ENCODE measurements around the gene LIMS1. TPM values are rescaled to one million over a fixed set of nuclear protein-coding genes. Genes with fewer than 3 reads are reported as not detected.
"Not testable (repeated sequence)": the region's sequence is repeated elsewhere in the genome, so short reads cannot be mapped to it uniquely, and the experiment has no call there.

Gene LIMS1, protein sequence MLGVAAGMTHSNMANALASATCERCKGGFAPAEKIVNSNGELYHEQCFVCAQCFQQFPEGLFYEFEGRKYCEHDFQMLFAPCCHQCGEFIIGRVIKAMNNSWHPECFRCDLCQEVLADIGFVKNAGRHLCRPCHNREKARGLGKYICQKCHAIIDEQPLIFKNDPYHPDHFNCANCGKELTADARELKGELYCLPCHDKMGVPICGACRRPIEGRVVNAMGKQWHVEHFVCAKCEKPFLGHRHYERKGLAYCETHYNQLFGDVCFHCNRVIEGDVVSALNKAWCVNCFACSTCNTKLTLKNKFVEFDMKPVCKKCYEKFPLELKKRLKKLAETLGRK
- total RNA-seq: 100 to 1,000 TPM; 104 to 122 TPM

DNA sequence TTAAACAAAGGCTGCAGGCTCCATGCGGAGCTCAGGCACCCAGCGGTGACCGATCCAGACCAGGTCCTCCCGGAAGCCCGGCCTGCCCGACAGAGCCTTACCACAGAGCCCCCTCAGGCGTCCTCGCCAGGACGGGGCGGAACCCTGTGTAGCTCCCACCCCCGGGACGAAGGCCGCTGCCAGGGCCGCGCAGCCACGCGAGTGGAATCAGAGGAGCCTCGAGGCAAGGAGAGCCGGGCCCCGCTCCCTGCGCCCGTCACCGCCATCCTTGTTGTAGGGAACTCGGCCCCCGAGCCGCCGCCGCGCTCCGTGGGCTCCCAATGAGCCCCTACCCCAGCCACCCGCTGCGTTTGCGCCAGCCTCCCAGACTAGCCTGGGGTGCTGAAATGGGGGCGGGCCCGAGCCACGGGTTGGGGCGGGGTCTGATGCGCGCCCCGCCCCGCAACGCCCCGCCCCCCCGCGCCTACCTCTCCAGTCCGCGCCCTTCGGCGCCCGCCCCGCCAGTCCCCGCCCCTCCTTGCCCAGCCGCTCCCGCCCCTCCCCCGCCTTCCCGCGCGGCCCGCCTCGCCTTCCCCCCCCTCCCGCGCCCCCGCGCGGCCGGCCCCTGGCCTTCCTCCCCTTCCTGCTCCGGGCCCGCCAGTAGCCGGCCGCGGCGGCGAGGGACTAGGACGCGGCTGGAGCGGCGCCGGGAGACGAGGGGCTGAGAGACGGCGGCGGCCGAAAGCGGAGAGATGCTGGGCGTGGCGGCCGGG is at the start of gene LIMS1:
TSS of gene LIMS1 (plus strand) at position 639 of the 752 bp plus-strand sequence. CDS start at position 732, 93 bp downstream.
- Mint-ChIP-seq H3K4me3 (peak within 1 kb of the TSS; percentile 92 to 94), H3K4me1 (ENCODE audit: low read depth) (peaks cover 60% of the 10 kb centered on the region), H3K9me3 (no peaks in the 10 kb centered on the region), H3K36me3 (ENCODE audit: insufficient read depth in 2 of 2) (peaks cover 0 to 1% of the 10 kb centered on the region in 2 donors), H3K27me3 (ENCODE audit: low read depth) (no peaks in the 10 kb centered on the region), H3K27ac (peak within 1 kb of the TSS; percentile 96)
- peak; percentile 84 to 85 for DNase-seq
- peak; percentile 89 to 94 for ATAC-seq (replicated peaks in 1 of 2)

DNA sequence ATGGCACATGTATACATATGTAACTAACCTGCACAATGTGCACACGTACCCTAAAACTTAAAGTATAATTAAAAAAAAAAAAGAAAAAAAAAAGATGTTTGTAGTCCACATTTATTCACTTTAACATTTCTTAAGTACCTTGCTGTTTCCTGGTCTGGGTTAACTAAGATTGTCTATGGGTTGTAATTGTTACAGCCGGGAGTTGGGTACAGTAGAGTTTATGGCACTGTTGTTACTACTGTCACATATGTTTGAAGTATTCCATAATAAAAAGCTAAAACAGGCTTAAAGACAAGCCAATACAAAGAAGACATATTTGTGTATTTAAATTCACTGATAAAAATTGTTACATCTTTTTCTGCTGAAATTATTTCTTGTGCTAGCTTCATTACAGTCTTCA is 49.0 kb upstream of the LIMS1 start:
- Mint-ChIP-seq H3K36me3 (ENCODE audit: insufficient read depth in 2 of 2) (peaks cover 8 to 35% of the 10 kb centered on the region in 2 donors), H3K27me3 (ENCODE audit: low read depth) (no peaks in the 10 kb centered on the region), H3K9me3 (no peaks in the 10 kb centered on the region), H3K4me1 (ENCODE audit: low read depth) (no peaks in the 10 kb centered on the region), H3K4me3 (no peak overlapping the region), H3K27ac (no peak overlapping the region)
- no peak for ATAC-seq (replicated peaks in 1 of 2)
- DNase-seq: no peak

DNA sequence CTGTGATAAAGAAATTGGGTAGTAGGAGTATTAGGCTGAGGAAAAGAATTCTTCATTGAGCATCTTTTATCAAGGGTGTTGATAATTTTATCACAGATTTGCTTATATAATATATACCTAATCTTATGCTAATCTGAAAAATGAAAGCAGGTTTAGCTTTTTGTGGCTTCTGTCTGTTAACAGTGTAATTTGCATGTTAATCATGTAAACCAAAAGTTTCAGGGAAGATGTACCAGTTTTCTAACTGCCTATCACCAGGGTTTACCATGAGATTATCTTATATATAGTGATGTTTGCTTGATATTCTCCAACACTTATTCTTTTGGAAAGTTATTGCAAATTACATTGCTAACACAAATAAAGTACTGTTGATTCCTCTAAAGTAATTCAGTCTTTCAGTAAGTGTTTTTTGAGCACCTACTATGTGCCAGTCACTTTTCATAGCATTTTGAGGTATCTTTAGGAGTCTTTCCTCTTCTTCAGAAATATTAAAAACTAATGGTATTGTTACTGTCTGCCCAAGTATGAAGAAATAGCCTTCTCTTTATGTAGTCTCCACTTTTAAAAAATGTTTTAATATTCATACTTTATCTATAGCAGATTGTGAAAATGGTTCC is 43.7 kb upstream of the LIMS1 start:
- no peaks in the 10 kb centered on the region for H3K9me3 Mint-ChIP-seq
- no peak overlapping the region for H3K27ac Mint-ChIP-seq
- H3K36me3 Mint-ChIP-seq (ENCODE audit: insufficient read depth in 2 of 2): peaks cover 5 to 26% of the 10 kb centered on the region in 2 donors
- H3K4me1 Mint-ChIP-seq (ENCODE audit: low read depth): peaks cover 7% of the 10 kb centered on the region
- DNase-seq: no peak
- ATAC-seq (replicated peaks in 1 of 2): no peak
- no peak overlapping the region for H3K4me3 Mint-ChIP-seq
- H3K27me3 Mint-ChIP-seq (ENCODE audit: low read depth): no peaks in the 10 kb centered on the region

DNA sequence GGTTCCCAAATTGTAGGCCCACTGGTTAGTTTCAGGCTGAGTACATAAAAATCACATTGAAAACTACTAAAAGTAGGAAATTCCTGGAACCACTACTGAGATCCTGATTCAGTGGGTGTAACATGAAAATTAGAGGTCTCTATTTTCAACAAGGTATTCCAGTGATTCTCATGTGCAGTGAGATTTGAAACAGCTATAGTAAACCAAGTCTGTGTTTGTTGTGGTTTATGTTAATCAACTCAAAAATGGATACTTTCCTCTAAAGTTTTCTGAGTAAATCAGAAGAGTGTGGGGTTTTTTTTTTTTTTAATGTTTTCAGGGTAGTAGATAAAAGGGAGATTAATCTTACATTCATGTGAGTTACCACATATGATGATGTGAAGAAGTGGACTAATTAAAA is 42.4 kb upstream of the LIMS1 start:
- peak in 1 of 2 donors; percentile 41 for ATAC-seq (replicated peaks in 1 of 2)
- Mint-ChIP-seq H3K36me3 (ENCODE audit: insufficient read depth in 2 of 2) (peaks cover 5 to 26% of the 10 kb centered on the region in 2 donors), H3K9me3 (no peaks in the 10 kb centered on the region), H3K27me3 (ENCODE audit: low read depth) (no peaks in the 10 kb centered on the region), H3K4me3 (peak overlapping the region in 1 of 2 donors; percentile 37), H3K27ac (peak overlapping the region; percentile 93), H3K4me1 (ENCODE audit: low read depth) (peaks cover 7% of the 10 kb centered on the region)
- DNase-seq: no peak

DNA sequence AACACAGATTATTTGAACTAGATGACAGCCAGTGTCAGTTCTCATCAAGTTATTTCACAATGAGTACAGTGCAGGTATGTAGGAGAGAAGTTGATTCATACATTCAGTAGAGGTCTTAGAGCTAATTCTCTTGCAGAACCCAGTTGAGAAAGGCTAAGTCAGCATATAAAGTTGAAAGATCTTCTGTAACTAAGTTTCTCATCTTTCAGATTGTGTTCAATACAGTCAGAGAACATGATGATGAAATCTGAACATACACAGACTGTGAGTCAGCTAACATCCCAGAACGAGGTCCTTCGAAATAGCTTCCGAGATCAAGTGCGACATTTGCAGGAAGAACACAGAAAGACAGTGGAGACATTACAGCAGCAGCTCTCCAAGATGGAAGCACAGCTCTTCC is 41.9 kb upstream of the LIMS1 start:
- Mint-ChIP-seq H3K36me3 (ENCODE audit: insufficient read depth in 2 of 2) (peaks cover 5 to 26% of the 10 kb centered on the region in 2 donors), H3K27me3 (ENCODE audit: low read depth) (no peaks in the 10 kb centered on the region), H3K27ac (peak overlapping the region; percentile 42), H3K9me3 (no peaks in the 10 kb centered on the region), H3K4me1 (ENCODE audit: low read depth) (peaks cover 7% of the 10 kb centered on the region), H3K4me3 (no peak overlapping the region)
- DNase-seq (no peak), ATAC-seq (replicated peaks in 1 of 2) (peak in 1 of 2 donors; percentile 82)

DNA sequence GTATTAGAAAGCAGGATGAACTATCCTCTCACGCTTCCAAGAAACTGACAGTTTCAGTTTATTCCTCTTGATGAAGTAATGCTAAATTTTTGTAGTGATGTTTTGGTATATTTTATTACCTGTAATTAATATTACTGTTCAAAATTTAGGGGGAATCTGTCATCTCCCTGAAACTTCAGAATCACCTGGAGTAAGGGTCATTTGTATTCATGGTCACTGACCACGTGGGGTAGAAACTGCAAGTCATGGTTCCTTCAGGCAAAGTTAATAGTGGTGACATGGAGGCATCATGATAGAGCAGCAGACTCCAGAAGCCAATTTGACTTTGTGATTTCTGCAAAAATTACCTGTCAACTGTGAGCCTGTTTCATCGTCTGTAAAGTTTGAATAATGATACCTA is 38.1 kb upstream of the LIMS1 start:
- H3K4me1 Mint-ChIP-seq (ENCODE audit: low read depth); DNase-seq; ATAC-seq (replicated peaks in 1 of 2); H3K9me3 Mint-ChIP-seq; H3K27ac Mint-ChIP-seq; H3K27me3 Mint-ChIP-seq (ENCODE audit: low read depth); H3K4me3 Mint-ChIP-seq: not testable (repeated sequence)
- H3K36me3 Mint-ChIP-seq (ENCODE audit: insufficient read depth in 2 of 2): peaks cover 7 to 29% of the 10 kb centered on the region in 2 donors

DNA sequence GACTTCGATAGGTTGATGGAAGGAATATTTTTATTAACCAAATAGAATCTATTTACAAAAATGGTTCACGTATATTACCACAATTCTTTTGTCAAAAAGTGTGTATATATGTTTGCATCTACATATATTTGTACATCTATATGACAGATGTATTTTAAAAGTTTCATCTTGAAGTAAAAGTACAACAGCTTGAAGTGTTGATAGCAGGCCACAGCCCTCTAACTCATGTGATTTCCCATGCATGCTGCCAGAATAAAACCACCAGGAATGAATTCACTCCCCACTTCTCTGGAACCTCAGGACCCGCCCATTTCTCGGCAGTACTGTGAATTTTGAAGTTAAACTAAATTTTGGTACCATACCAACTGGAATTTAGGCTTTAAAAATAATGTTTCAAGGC is 26.6 kb upstream of the LIMS1 start:
- not testable (repeated sequence) for H3K4me3 Mint-ChIP-seq; H3K4me1 Mint-ChIP-seq (ENCODE audit: low read depth); H3K27me3 Mint-ChIP-seq (ENCODE audit: low read depth); H3K9me3 Mint-ChIP-seq; H3K27ac Mint-ChIP-seq; DNase-seq; ATAC-seq (replicated peaks in 1 of 2)
- H3K36me3 Mint-ChIP-seq (ENCODE audit: insufficient read depth in 2 of 2): peaks cover 5 to 19% of the 10 kb centered on the region in 2 donors

DNA sequence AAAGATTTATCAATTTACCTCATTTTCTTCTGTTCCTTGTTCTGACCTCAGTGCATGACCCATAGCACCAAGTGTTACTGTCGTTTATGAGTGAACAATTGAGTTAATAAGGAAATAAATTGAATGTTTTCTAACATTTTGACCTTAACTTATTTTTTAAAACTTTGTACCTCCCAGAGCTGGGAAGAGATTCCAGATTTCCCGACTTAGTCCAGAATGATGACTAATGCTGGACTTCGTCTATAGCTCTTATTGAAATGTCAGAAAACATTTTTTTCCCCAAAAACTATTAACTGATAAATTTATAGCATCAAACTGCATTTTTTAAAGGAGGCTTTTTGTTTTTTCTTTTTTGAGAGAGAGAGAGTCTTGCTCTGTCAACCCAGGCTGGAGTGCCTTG is 21.8 kb upstream of the LIMS1 start:
- not testable (repeated sequence) for H3K27ac Mint-ChIP-seq; H3K27me3 Mint-ChIP-seq (ENCODE audit: low read depth); ATAC-seq (replicated peaks in 1 of 2)

DNA sequence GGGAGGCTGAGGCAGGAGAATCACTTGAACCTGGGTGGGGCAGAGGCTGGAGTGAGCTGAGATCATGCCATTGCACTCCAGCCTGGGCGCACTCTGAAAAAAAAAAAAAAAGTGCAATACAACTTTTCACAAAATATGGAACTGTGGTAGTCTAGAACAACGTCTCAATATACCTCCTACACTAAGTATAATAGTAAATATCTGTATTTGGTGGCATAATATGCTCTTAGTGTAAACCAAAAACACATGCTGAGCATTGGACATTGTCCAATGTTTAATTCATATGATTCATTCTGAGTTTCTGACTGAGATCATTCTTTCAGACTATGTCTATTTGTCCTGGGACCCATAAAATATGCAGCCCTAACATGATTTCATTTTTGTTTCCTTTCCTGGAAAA is 19.8 kb upstream of the LIMS1 start:
- not testable (repeated sequence) for H3K27me3 Mint-ChIP-seq (ENCODE audit: low read depth); H3K27ac Mint-ChIP-seq; H3K4me3 Mint-ChIP-seq; H3K9me3 Mint-ChIP-seq; H3K36me3 Mint-ChIP-seq (ENCODE audit: insufficient read depth in 2 of 2); H3K4me1 Mint-ChIP-seq (ENCODE audit: low read depth); DNase-seq; ATAC-seq (replicated peaks in 1 of 2)

More for the DNA sequence above, 21.8 kb upstream of the LIMS1 start:
- DNase-seq; H3K4me3 Mint-ChIP-seq; H3K36me3 Mint-ChIP-seq (ENCODE audit: insufficient read depth in 2 of 2); H3K4me1 Mint-ChIP-seq (ENCODE audit: low read depth); H3K9me3 Mint-ChIP-seq: not testable (repeated sequence)

DNA sequence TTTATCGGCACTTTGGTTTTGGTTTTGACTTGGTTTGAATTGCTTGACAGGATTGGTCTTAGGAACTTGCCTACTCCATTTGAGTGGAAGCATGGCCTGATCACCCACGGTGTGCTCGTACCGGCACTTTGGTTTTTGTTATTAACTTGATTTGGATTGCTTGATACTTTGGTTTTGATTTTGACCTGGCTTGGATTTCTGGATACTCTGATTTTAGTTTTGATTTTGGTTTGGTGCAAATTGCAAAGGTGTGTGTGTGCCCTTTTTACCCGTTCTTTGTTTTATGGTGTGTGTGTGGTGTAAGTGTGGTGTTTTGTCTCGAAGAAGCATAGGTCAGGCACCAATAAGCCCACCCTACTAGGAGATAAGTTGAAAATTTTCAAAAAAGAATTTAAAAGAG is 9.6 kb upstream of the LIMS1 start:
- ATAC-seq (replicated peaks in 1 of 2); H3K4me1 Mint-ChIP-seq (ENCODE audit: low read depth); DNase-seq; H3K4me3 Mint-ChIP-seq; H3K9me3 Mint-ChIP-seq; H3K27me3 Mint-ChIP-seq (ENCODE audit: low read depth); H3K27ac Mint-ChIP-seq; H3K36me3 Mint-ChIP-seq (ENCODE audit: insufficient read depth in 2 of 2): not testable (repeated sequence)

DNA sequence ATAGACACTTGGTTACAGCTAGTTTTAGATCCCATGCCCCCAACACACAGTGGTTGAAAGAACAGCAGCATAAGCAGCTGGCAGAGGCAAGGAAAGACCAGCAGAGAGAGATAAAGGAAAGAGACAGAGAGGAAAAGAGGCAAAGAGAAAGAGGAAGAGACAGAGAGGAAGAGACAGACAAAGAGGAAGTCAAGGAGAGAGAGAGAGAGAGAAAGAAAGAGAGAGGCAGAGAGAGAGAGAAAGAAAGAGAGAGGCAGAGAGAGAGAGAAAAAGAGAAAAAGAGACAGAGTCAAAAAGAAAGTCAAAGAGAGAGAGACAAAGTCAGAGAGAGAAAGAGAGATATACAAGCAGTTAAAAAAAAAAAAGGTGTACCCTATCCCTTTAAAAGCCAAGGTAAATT is 9.0 kb upstream of the LIMS1 start:
- ATAC-seq (replicated peaks in 1 of 2); H3K27ac Mint-ChIP-seq; H3K4me1 Mint-ChIP-seq (ENCODE audit: low read depth); H3K27me3 Mint-ChIP-seq (ENCODE audit: low read depth); H3K36me3 Mint-ChIP-seq (ENCODE audit: insufficient read depth in 2 of 2); H3K9me3 Mint-ChIP-seq; DNase-seq; H3K4me3 Mint-ChIP-seq: not testable (repeated sequence)

DNA sequence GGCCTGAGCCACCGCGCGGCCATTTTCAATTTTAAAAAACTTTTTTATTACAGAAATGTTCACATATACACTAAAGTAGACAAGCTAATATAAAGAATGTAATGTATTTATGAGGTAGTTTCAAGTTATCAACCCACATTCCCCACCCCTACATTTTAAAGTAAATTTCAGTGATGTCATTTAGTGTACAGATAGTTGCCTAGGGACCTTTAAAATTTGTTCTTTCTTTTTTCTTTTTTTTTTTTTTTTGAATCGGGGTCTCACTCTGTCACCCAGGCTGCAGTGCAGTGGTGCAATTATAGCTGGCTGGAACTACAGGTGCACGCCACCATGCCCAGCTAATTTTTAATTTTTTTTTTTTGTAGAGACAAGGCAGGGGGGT is 2.6 kb upstream of the LIMS1 start:
- H3K36me3 Mint-ChIP-seq (ENCODE audit: insufficient read depth in 2 of 2): peaks cover 0 to 1% of the 10 kb centered on the region in 2 donors
- H3K27me3 Mint-ChIP-seq (ENCODE audit: low read depth): no peaks in the 10 kb centered on the region
- no peak overlapping the region for H3K27ac Mint-ChIP-seq
- DNase-seq (no peak), ATAC-seq (replicated peaks in 1 of 2) (no peak)
- H3K9me3 Mint-ChIP-seq: no peaks in the 10 kb centered on the region
- H3K4me3 Mint-ChIP-seq: peak overlapping the region; percentile 84 to 89
- peaks cover 44% of the 10 kb centered on the region for H3K4me1 Mint-ChIP-seq (ENCODE audit: low read depth)
